GM12891 (cell line): ENCODE results near the gene OR5K2.

Source experiments
- DNase-seq: peaks from one replicate; pipeline ENCODE4 v3.0.0; 2011; ENCODE audit warnings: low spot score; ENCODE audit not compliant: insufficient read length
- FAIRE-seq: peaks from 2 replicates; lab custom pipeline; 2011; peaks lifted over from hg19 to GRCh38; lab: Jason Lieb, UNC
- PAX5 ChIP-seq: IDR thresholded peaks from 2 replicates; pipeline ENCODE4 v1.6.1; 2011; ENCODE audit warnings: low read length, moderate library complexity, mild to moderate bottlenecking; ENCODE audit not compliant: insufficient read depth, severe bottlenecking
- POLR2A ChIP-seq: IDR thresholded peaks from 2 replicates; pipeline ENCODE4 v1.6.1; 2011; ENCODE audit warnings: low read depth, low read length, control low read depth
- POLR2AphosphoS5 ChIP-seq: IDR thresholded peaks from 2 replicates; pipeline ENCODE4 v1.6.1; 2011; ENCODE audit warnings: low read depth, low read length, control low read depth
- POU2F2 ChIP-seq: IDR thresholded peaks from 2 replicates; pipeline ENCODE4 v1.6.1; 2011; ENCODE audit warnings: low read depth, mild to moderate bottlenecking, control low read depth, low read length, moderate library complexity
- SPI1 ChIP-seq: IDR thresholded peaks from 2 replicates; pipeline ENCODE4 v1.6.1; 2011; ENCODE audit warnings: low read depth, low read length, control low read depth
- TAF1 ChIP-seq: IDR thresholded peaks from 2 replicates; pipeline ENCODE4 v1.6.1; 2011; ENCODE audit warnings: low read depth, low read length, control low read depth

The OR5K2 gene

GRCh38 chr3:98500019-98500418 lies 2.5 kb downstream of the OR5K2 start:
- no peak for TF ChIP-seq SPI1
- no peak for TF ChIP-seq POU2F2
- no peak for TF ChIP-seq POLR2AphosphoS5
- no peak for TF ChIP-seq PAX5
- TF ChIP-seq TAF1, result no peak
- DNase-seq, result no peak

GRCh38 chr3:98501270-98501669 lies 3.8 kb downstream of the OR5K2 start:
- TF ChIP-seq POLR2A (no peak), POLR2AphosphoS5 (no peak), TAF1 (no peak), SPI1 (no peak), PAX5 (no peak), POU2F2 (no peak)
- DNase-seq, result no peak
- FAIRE-seq, result no peak

More at GRCh38 chr3:98500019-98500418, 2.5 kb downstream of the OR5K2 start:
- peak; percentile 76 for FAIRE-seq

- DNase-seq (no peak), FAIRE-seq (no peak)
- no peak for TF ChIP-seq SPI1
- no peak for TF ChIP-seq POU2F2
- TF ChIP-seq TAF1, result no peak
- TF ChIP-seq POLR2A, result no peak
- no peak for TF ChIP-seq PAX5
- TF ChIP-seq POLR2AphosphoS5, result no peak
These were observed 4.5 kb downstream of the OR5K2 start for GRCh38 chr3:98501863-98502576.

DNA sequence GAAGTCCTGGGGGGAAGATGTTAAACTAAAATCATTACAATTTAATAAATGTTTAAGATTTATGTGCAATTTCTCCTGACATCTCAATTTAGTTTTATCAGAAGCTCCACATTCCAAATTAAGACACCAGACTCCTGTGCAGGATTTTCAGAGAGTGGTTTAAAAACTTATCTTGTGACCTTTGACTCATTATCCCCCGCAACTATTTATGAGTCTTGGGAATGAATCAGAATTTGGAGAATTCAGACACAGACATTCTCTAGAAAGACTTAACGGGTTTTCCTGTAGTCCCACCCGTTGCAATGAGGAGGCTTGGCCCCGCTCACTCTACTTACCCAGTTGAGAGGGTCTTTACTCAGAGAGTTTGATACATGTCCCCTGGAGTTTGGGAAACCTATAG lies 7.1 kb downstream of the OR5K2 start:
- no peak for FAIRE-seq
- no peak for DNase-seq

DNA sequence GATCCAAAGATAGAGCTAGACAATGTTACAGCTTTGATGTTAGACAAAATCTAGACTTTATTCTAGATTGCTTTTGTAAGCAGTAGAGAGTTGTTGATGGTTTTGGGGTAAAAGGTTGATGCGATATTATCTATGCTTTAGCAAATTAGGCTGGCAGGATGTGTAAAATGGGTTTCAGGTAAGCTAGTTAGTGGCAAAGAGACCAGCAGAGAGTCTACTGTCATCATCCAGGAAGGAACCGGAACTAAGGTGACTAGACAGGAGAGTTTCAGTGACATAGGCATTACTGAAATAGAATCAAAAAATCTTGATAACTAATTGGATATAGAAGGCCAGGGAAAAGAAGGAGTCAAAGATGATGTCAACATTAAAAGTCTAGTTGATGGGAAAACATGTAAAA lies 11.1 kb downstream of the OR5K2 start:
- DNase-seq, result no peak
- no peak for FAIRE-seq
- TF ChIP-seq SPI1 (no peak), TAF1 (no peak), POLR2A (no peak), PAX5 (no peak), POU2F2 (no peak), POLR2AphosphoS5 (no peak)

More for the DNA sequence above, 7.1 kb downstream of the OR5K2 start:
- no peak for TF ChIP-seq PAX5
- TF ChIP-seq POLR2A, result no peak
- TF ChIP-seq TAF1, result no peak
- no peak for TF ChIP-seq POU2F2
- TF ChIP-seq SPI1, result no peak
- TF ChIP-seq POLR2AphosphoS5, result no peak

DNA sequence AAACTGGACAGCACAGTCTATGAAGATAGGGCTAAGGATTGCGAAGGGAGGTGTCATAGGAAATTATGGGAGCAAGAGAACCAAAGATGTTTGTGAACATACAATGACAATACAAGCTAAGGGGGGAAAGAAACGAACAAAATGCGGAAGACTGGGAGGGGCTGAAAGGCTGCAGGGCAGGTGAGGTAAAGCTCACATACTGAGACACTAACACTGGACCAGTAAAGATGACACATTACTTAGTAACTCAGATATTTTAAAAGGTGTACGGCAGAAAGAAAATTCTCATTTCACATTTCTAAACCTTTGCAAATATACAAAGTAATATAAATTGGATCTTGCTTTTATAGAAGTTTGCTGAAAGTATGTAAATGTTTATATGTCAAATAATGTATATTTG lies 15.1 kb downstream of the OR5K2 start:
- no peak for TF ChIP-seq SPI1
- TF ChIP-seq POLR2A, result no peak
- no peak for TF ChIP-seq POU2F2
- TF ChIP-seq PAX5, result no peak
- TF ChIP-seq POLR2AphosphoS5, result no peak
- no peak for TF ChIP-seq TAF1
- FAIRE-seq, result no peak
- DNase-seq, result no peak

GRCh38 chr3:98513091-98513511 lies 15.6 kb downstream of the OR5K2 start:
- TF ChIP-seq SPI1, result no peak
- no peak for TF ChIP-seq TAF1
- no peak for TF ChIP-seq POLR2A
- TF ChIP-seq POLR2AphosphoS5, result peak; percentile 32; the same call in 1 of the 2 replicates
- FAIRE-seq (no peak), DNase-seq (no peak)

DNA sequence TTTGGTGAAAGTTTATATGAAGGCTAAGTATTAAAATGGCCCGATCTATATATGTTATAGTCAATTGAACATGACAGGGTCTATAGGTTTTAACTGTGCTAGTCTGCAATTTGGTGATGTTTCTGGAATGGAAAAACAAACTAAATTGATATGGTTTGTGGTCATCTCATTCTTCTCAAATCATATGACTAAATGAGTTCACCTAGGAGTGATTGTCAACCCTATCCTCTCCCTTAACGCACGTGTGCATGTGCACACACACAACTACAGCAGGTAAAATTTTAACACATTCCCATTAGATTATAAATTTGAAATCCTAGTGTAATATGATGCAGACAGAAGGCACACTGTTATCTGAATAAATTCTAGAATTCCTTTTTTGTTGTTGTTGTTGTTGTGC lies 16.3 kb downstream of the OR5K2 start:
- FAIRE-seq, result no peak
- no peak for TF ChIP-seq PAX5
- TF ChIP-seq POLR2AphosphoS5, result no peak
- no peak for TF ChIP-seq TAF1
- TF ChIP-seq POU2F2, result no peak
- no peak; the same call in 1 of the 2 replicates for TF ChIP-seq POLR2A
- TF ChIP-seq SPI1, result no peak
- DNase-seq, result no peak

GRCh38 chr3:98514948-98515347 lies 17.5 kb downstream of the OR5K2 start:
- DNase-seq, result no peak
- TF ChIP-seq PAX5, result no peak
- no peak for TF ChIP-seq POU2F2
- FAIRE-seq, result no peak

DNA sequence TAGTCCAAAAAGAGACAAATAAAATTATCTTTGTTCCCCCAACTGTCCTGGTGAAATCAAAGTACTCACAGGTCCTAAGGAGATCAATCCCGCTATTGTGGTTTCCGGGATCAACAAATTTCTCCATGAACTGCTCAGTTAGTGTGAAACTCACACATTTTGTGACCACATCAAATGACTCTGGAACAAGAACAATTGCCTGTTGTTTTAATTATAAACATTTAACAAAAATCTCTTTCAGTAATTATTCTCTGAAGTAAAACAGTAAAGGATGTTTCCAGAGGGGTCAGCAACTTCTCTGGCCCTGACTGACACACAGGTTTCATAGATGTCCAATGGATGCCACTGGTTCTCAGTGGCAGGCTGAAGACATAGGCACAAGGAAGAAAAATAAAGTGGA lies 21.3 kb downstream of the OR5K2 start:
- TF ChIP-seq SPI1 (no peak), POU2F2 (no peak), POLR2AphosphoS5 (no peak), TAF1 (no peak), PAX5 (no peak), POLR2A (no peak)
- DNase-seq (no peak), FAIRE-seq (no peak)
